Skeletal muscle satellite cell (primary cell): Measurements from ENCODE around the gene TMEM63A. TPM values are rescaled to one million over a fixed set of nuclear protein-coding genes. Genes with fewer than 3 reads are reported as not detected.
"Not testable (repeated sequence)": the region's sequence is repeated elsewhere in the genome, so short reads cannot be mapped to it uniquely, and the experiment has no call there.

ENCODE experiments used
- H3K27me3 ChIP-seq: 2 replicates; pipeline ENCODE4 v1.7.0; 2013; ENCODE audit warnings: low read length; ENCODE audit not compliant: control insufficient read depth, insufficient read depth
- H3K36me3 ChIP-seq: 2 replicates; pipeline ENCODE4 v1.7.0; 2013; ENCODE audit warnings: mild to moderate bottlenecking, control low read depth, low read length; ENCODE audit not compliant: insufficient read depth
- H3K4me1 ChIP-seq: 2 replicates; pipeline ENCODE4 v1.7.0; 2013; ENCODE audit warnings: low read length; ENCODE audit not compliant: control insufficient read depth, insufficient read depth
- H3K4me2 ChIP-seq: 2 replicates; pipeline ENCODE4 v1.7.0; 2013; ENCODE audit warnings: mild to moderate bottlenecking, low read length
- H3K4me3 ChIP-seq: 2 replicates; pipeline ENCODE4 v1.7.0; 2013; ENCODE audit warnings: low read length
- H3K9ac ChIP-seq: 2 replicates; pipeline ENCODE4 v1.7.0; 2013; ENCODE audit warnings: mild to moderate bottlenecking, low read depth, low read length, moderate library complexity
- H3K9me3 ChIP-seq: replicated peaks from 2 replicates; pipeline ENCODE4 v1.7.0; 2013; ENCODE audit warnings: mild to moderate bottlenecking, control low read depth, low read length
- total RNA-seq: library from RNA; depleted of rRNA; stranded (reverse); fragments of >200 nt; gene quantifications from 2 replicates; pipeline ENCODE4 v1.2.3, GENCODE V29; 2012; rRNA removed

The TMEM63A gene
- 10.0 and 15.7 TPM in 2 replicates for total RNA-seq

DNA sequence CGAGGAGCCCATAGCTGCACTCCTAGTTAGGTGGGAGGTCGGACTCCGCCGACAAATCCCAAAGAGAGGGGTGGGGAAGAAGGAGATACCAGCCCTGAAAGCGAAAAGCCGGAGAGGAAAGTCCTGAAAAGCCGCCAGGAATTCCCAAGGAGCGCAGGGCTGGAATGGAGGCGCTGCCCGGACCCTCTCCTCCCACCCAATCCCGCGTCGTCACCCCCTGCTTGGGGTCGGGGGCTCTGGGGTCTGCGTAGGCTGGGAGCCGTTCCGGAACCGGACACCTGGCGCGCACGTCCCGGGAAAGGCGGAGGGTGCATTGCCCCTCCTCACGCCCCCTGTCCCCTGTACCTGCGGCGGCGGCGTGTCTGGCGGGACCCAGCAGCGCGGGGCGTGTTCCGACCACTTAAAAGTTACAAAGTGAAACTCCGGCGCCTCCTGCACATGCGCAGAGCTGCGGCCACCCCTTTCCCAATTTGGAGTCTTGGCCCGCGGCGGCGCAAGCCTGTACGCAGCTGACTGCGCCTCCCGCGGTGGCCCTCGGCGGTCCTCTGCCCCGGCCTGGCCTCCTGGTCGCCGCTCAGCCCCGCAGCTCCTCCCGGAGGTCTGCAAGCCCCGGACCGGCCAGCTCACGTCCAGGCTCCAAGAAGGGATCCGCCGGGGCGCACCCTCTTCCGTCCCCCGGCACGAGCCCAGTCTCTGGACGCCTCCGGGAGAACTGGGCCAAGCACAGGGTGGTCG lies at the start of gene TMEM63A:
TMEM63A (minus strand) TSS at position 422 of the 735 bp plus-strand sequence. CDS start 4,800 bp downstream, outside the sequence.
- H3K9ac ChIP-seq: peak within 1 kb of the TSS; percentile 97

GRCh38 chr1:225931270-225932136 lies 49.3 kb upstream of the TMEM63A start:
- H3K9ac ChIP-seq: no peak overlapping the region
- no peak overlapping the region for H3K4me2 ChIP-seq
- H3K4me1 ChIP-seq: peaks cover 8% of the 10 kb centered on the region
- H3K9me3 ChIP-seq: no peaks in the 10 kb centered on the region
- H3K36me3 ChIP-seq: no peaks in the 10 kb centered on the region
- H3K27me3 ChIP-seq: no peaks in the 10 kb centered on the region
- no peak overlapping the region for H3K4me3 ChIP-seq

More for the DNA sequence above, at the start of gene TMEM63A:
- Histone ChIP-seq H3K4me3 (peak within 1 kb of the TSS; percentile 99), H3K27me3 (no peaks in the 10 kb centered on the region), H3K9me3 (no peaks in the 10 kb centered on the region), H3K36me3 (peaks cover 2% of the 10 kb centered on the region), H3K4me2 (peak within 1 kb of the TSS; percentile 98), H3K4me1 (peaks cover 34% of the 10 kb centered on the region)

GRCh38 chr1:225930566-225930965 lies 48.4 kb upstream of the TMEM63A start:
- Histone ChIP-seq H3K4me2 (no peak overlapping the region), H3K36me3 (no peaks in the 10 kb centered on the region), H3K4me1 (peaks cover 10% of the 10 kb centered on the region), H3K9ac (no peak overlapping the region), H3K9me3 (no peaks in the 10 kb centered on the region), H3K27me3 (no peaks in the 10 kb centered on the region), H3K4me3 (no peak overlapping the region)

DNA sequence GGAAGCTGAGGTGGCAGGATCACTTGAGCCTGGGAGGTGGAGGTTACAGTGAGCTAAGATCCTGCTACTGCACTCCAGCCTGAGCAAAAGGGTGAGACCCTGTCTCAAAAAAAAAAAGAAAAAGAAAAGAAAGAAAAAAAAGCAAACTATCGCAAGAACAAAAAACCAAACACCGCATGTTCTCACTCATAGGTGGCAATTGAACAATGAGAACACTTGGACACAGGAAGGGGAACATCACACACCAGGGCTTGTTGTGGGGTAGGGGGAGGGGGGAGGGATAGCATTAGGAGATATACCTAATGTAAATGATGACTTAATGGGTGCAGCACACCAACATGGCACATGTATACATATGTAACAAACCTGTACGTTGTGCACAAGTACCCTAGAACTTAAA lies 47.3 kb upstream of the TMEM63A start:
- not testable (repeated sequence) for H3K36me3 ChIP-seq, H3K4me3 ChIP-seq, H3K4me2 ChIP-seq, H3K9ac ChIP-seq, H3K9me3 ChIP-seq, H3K27me3 ChIP-seq
- peaks cover 15% of the 10 kb centered on the region for H3K4me1 ChIP-seq

DNA sequence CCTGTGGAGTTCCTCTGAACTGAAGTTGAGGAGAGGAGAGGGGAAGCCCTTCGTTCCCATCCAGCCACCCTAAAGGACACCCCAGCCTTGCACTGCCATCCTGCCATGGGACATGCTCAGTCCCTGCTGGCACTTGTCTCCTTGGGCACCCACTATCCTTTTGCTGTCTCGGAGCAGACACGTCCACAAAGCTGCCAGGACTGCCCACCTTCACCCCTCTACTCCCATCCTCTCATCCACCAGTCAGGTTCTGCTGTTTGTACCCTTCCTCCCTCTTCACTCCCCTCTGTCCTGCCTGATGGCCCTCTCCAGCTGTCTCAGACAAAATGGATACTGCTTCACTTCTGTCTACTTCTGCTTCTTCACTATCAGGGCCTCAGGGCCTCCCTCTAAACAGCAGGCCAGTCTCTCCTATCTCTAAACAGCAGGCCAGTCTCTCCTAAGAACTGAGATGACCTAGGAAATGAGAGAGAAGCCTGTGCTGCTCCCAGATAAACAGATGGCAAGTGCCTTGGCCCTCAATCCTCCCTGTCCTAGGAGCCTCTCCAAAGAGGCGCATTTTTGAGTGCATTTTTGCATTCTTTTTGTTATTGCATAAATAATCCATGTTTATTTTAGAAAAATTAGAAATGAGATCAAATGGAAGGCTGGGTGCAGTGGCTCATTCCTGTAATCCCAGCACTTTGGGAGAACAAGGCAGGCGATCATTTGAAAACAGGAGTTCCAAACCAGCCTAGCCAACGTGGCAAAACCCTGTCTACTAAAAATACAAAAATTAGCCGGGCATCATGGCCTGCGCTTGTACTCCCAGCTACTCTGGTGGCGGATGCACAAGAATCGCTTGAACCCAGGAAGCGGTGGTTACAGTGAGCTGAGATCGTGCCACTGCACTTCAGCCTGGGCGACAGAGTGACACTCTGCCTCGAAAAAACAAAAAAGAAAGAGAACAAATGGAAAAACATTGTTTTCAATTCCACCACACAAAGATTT lies 46.3 kb upstream of the TMEM63A start:
- H3K4me1 ChIP-seq: peaks cover 15% of the 10 kb centered on the region
- H3K9me3 ChIP-seq: no peaks in the 10 kb centered on the region
- no peaks in the 10 kb centered on the region for H3K27me3 ChIP-seq
- no peaks in the 10 kb centered on the region for H3K36me3 ChIP-seq
- H3K9ac ChIP-seq: no peak overlapping the region
- no peak overlapping the region for H3K4me3 ChIP-seq
- H3K4me2 ChIP-seq: no peak overlapping the region

DNA sequence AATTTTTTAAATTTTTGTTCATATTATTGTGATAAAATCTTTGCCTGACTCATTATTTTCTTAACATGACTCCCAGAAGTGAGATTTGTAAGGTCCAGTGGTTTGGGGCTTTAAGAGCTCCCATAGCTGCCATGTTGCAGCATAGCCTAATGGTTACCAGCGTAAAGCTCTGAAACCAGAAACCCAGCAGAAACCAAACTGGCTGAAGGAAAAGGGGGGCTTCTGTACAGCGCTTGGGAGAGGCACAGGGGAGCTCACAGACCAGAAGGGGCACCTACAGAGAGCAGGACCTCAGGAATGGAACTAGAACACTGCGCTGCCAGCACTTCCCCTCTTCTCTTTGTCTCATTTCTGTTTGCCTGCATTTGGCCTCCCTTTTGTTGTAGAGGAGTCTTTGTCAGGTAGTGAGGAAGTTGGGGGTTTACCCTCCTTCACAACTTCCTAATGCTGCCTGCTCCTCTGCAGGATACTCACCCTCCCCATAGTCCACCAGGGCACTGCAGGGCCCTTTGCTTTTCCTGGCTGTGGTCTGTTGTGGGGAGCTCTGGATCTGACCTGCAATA lies 44.5 kb upstream of the TMEM63A start:
- Histone ChIP-seq H3K27me3 (no peaks in the 10 kb centered on the region), H3K4me1 (peaks cover 27% of the 10 kb centered on the region), H3K4me2 (no peak overlapping the region), H3K4me3 (no peak overlapping the region), H3K9me3 (no peaks in the 10 kb centered on the region), H3K36me3 (peaks cover 12% of the 10 kb centered on the region), H3K9ac (no peak overlapping the region)

- no peaks in the 10 kb centered on the region for H3K27me3 ChIP-seq
- peak within 1 kb of the TSS; percentile 85 for H3K4me3 ChIP-seq
- H3K4me2 ChIP-seq: peak within 1 kb of the TSS; percentile 91
- H3K4me1 ChIP-seq: peaks cover 35% of the 10 kb centered on the region
- no peaks in the 10 kb centered on the region for H3K9me3 ChIP-seq
- peak within 1 kb of the TSS; percentile 97 for H3K9ac ChIP-seq
- H3K36me3 ChIP-seq: peaks cover 21% of the 10 kb centered on the region
Observed at GRCh38 chr1:225923692-225924555, 41.7 kb upstream of the TMEM63A start, which contains the start of gene PYCR2. TSS of gene PYCR2 (minus strand) at chr1:225924250. CDS start at chr1:225924110, 140 bp downstream.

DNA sequence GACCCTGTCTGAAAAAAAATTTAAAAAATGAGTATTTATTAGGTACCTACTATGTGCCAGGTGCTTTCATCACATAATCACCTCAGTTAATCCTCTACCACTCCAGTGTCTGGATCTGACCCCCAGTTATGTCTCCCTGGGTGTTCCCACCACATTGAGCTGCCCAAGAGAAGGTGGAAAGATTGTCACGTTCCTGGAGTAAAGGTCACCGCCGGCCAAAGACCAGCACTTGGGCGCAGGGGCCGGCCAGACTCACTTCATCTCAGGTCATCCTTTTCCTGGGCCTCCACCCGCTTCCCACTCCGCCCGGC lies 41.2 kb upstream of the TMEM63A start:
- Histone ChIP-seq H3K4me2 (peak overlapping the region; percentile 83), H3K4me3 (peak overlapping the region; percentile 85), H3K4me1 (peaks cover 35% of the 10 kb centered on the region), H3K36me3 (peaks cover 24% of the 10 kb centered on the region), H3K27me3 (no peaks in the 10 kb centered on the region), H3K9ac (peak overlapping the region; percentile 97), H3K9me3 (no peaks in the 10 kb centered on the region)

DNA sequence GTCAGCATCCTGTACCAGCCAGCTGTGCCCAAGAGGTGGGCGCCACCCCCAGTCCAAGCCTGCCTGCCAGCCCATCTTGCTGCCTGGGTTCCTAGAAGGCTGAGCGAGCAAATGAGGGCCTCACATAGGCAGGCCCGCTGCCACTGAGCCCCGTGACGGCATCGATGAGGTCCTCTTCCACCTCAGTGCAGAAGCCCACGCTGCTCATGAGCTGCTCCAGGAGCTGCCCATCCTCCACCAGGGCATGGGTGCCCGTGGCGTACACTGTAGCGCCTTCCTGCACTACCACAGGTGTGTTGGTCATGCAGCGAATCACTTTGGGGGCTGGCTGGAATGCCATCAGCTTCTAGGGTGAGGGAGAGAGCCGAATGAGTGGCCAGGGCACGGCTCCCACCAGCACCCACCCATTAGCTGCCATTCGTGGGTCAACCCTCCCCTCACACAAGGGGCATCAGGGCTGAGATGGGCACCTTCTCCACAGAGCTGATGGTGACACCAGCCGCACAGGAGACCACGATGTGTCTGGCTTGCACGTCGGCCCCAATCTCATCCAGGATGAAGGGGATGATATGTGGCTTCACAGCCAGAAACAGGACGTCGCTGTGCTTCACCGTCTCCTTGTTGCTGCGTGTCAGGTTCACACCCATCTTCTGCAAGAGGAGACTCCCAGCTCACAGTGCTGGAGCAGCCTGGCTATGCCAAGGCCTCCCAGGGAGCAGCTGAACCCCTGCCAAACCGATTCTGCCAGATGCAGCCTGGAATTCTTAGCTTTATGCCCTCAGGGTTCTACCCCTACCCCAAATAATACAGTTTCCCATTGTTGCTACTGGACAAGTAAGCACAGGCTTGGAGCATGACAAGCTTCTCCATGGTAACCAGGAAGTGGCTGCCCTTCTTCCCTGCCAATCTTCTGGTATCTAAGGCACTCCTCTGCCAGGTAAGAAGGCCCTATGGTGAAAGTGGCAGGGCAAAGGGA lies 39.8 kb upstream of the TMEM63A start:
- Histone ChIP-seq H3K9ac (no peak overlapping the region), H3K4me2 (no peak overlapping the region), H3K9me3 (no peaks in the 10 kb centered on the region), H3K4me3 (no peak overlapping the region), H3K36me3 (peaks cover 34% of the 10 kb centered on the region), H3K4me1 (peaks cover 35% of the 10 kb centered on the region), H3K27me3 (no peaks in the 10 kb centered on the region)
